ENCODE data around the gene HLF.

The HLF gene

GRCh38 chr17:55286681-55287589, 22.2 kb downstream of the HLF start:
- TF ChIP-seq, protein P1, sequence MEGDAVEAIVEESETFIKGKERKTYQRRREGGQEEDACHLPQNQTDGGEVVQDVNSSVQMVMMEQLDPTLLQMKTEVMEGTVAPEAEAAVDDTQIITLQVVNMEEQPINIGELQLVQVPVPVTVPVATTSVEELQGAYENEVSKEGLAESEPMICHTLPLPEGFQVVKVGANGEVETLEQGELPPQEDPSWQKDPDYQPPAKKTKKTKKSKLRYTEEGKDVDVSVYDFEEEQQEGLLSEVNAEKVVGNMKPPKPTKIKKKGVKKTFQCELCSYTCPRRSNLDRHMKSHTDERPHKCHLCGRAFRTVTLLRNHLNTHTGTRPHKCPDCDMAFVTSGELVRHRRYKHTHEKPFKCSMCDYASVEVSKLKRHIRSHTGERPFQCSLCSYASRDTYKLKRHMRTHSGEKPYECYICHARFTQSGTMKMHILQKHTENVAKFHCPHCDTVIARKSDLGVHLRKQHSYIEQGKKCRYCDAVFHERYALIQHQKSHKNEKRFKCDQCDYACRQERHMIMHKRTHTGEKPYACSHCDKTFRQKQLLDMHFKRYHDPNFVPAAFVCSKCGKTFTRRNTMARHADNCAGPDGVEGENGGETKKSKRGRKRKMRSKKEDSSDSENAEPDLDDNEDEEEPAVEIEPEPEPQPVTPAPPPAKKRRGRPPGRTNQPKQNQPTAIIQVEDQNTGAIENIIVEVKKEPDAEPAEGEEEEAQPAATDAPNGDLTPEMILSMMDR (conservative IDR thresholded peaks at IDR 0.05; ENCODE audit: low read length) = no peak
- no peak overlapping the region for H3K4me3 ChIP-seq (ENCODE audit: low read length)
- DNase-seq (ENCODE audit: low read depth) = peak; percentile 33

DNA sequence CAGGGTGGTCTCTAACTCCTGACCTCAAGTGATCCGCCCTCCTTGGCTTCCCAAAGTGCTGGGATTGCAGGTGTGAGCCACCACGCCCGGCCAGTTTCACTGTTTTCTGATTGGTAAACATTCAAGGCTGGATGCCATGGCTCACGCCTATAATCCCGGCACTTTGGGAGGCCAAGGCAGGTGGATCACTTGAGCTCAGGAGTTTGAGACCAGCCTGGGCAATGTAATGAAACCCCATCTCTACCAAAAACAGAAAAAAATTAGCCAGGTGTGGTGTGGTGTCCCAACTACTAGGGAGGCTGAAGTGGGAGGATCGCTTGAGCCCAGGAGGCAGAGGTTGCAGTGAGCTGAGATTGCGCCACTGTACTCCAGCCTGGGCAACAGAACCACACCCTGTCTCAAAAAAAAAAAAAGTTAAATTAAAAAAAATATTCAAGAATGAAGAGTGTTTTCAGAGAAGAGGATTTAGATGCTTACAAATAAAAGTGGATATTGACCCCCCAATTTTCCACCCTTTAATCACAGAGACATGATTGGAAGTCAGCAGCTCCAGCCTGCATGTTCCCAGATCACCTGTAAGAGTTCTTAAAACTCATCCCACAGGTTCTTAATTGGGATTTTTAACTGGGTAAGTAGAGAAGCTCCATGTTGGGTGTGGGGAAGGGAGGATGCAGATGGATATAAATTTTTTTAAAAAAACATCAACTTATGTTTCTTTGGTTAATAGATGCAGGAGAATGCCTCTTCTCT, 23.8 kb downstream of the HLF start:
- H3K4me3 ChIP-seq (ENCODE audit: low read length) = no peak overlapping the region
- TF ChIP-seq, protein P1 (conservative IDR thresholded peaks at IDR 0.05; ENCODE audit: low read length) = no peak
- no peak for DNase-seq (ENCODE audit: low read depth)

DNA sequence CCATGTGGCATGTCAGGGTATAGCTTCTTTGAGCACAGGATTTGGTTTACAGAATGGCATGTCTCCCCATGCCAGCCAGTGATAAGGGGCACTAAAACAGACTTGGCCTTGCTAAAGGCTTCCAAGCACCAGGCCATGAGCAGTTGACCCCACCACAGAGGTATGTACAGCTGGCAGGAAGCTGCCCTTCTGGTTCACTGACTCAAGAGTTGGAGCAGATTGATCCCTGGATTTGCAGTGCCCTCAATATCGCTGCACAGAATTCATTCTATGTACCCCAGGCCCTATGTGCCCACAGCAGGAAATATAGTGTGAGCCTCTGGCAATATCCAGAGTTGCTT, 24.3 kb downstream of the HLF start:
- TF ChIP-seq, protein P1 (conservative IDR thresholded peaks at IDR 0.05; ENCODE audit: low read length) = no peak
- no peak overlapping the region for H3K4me3 ChIP-seq (ENCODE audit: low read length)
- DNase-seq (ENCODE audit: low read depth) = no peak

DNA sequence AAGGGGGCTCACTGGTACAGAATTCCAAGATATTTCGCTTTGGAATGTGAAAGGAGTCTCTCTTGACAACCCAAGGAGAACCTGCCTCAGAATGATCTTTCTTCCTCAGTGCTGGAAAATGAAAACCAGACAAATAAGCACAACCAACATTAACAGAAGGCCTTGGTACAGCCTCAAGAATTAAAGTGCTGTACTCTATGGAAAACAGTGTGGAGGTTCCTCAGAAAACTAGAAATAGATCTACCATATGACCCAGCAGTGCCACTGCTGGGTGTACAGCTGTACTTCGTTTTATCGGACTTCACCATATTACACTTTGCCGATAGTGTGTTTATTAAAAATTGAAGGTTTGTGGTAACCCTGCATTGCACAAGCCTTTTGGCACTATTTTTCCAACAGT, 25.2 kb downstream of the HLF start:
- TF ChIP-seq, protein P1 (conservative IDR thresholded peaks at IDR 0.05; ENCODE audit: low read length) = no peak
- DNase-seq (ENCODE audit: low read depth) = no peak

GRCh38 chr17:55290492-55291113, 25.8 kb downstream of the HLF start:
- H3K4me3 ChIP-seq (ENCODE audit: low read length) = no peak overlapping the region
- TF ChIP-seq, protein P1 (conservative IDR thresholded peaks at IDR 0.05; ENCODE audit: low read length) = no peak
- DNase-seq (ENCODE audit: low read depth) = no peak

More for the DNA sequence above, 25.2 kb downstream of the HLF start:
- H3K4me3 ChIP-seq (ENCODE audit: low read length) = no peak overlapping the region

GRCh38 chr17:55291114-55291507, 26.4 kb downstream of the HLF start:
- TF ChIP-seq, protein P1 (conservative IDR thresholded peaks at IDR 0.05; ENCODE audit: low read length) = no peak
- no peak overlapping the region for H3K4me3 ChIP-seq (ENCODE audit: low read length)
- no peak for DNase-seq (ENCODE audit: low read depth)
